ENCODE results near the gene CD300LD.
A peak's percentile ranks its signal among the peaks of the same experiment; 100 is the strongest.

Gene CD300LD

DNA sequence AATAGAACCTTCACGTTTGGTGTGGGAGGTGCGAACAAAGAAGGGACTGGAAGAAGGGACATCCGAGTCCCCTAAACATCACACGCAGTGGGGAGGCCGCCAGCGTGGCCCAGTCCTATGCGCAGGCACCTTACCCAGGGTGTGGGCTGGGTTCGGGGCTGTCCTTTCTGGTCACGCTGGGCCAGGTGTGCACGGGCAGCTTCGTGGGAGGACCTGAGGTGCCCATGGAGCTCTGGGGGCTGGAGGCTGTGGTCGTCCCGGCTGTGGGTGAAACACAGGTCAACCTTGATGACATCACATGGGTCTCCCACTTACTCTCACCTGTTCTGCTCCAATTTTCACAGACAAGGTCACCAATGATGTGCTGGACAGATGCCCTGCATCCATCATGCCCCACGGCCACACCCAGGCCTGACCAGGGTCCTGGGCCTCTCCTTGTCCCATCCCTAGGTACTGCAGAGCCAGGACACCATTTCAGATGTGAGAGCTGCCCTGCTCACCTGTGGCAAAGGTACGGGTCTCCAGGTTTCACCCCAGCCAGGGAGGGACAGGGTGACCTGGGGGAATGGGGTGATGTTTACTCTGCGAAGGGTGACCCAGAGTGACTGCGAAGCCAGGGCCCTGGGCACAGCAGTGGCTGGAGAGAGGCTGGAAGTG is 49.2 kb downstream of the CD300LD start:
- DNase-seq: no peak

DNA sequence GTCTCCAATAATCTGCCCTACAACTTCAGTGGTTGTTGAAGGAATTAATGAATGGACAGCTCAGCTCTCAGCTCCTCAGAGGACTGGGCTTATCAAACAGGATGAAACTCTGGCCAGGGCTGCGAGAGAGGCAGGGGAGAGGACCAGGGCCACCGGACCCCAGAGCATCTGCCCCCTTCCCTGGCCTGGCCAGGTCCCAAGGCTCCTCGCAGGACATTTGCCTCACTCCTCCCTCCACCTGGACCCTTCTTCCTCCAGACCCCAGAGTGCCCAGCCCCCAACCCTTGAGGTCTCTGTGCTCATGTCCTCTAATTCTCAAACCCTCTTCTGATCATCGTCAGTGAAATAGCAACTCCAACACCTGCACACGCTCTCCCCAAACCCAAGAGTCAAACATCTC is 49.9 kb downstream of the CD300LD start:
- DNase-seq: no peak

DNA sequence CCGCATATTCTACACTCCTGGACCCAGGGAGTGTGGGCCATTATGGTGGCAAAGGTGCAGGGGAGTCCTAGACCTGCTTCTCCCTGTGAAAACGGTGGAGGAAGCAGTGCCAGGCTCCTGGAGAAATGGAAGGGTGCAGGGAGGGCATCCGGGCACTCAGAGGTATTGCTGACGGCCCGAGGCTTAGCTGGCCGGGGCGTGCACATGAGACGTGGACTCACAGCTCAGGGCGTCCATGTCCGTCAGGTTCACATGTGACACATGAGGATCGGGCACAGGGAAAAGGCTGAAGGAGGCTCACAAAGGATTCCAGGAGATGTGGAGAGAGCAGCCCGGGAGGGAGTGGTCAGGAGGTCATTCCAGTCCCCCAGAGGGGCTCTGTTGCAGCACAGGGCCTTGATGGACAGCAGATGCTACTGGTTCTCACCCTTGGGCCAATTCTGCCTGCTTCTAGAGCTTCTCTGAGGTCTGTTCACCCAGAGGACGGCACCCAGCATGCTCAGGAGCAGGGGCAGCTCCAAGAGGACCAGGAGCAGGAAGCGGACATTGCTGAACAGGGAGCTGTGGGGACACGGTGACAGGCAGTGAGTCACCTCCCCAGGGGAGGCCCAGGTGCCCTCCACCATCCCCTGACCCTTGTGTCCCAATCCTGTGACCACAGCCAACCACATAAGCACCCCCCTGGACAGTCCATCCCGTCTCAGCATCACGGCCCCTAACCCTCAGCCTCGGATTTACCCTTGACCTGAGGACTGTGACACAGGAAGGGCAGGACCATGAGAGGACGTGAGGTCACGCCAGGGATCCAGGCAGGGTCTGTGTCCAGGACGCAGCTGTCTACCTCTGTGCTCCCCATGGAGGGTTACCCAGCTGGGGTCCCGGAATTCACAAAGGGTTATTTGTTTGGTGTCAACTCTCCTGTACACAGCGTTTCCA is 50.6 kb downstream of the CD300LD start:
- no peak for DNase-seq

DNA sequence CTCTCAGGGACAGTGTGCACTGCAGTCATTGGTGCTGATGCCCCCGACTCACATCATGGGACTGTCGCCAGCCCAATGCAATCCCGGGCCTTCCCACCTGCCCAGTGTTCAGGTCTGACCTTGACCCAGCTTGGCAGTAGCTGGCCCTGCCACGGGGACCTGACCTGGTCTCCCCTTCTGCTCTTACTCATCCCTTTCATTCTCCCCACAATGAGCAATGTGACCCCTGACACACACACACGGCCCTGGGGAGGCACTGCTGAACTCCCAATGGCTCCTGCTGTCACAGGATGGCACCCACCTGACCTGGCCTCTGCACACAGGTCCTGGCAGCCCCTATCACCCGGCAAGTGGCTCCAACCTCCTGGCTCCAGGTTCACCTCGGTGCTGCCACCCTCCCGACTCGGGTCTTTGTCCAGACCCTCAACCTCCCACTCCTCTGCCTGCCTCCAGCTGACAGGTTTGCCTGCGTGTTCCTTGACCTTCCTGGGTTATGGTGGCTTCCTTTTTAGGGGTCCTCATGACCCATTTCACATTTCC is 52.7 kb downstream of the CD300LD start:
- DNase-seq: no peak

DNA sequence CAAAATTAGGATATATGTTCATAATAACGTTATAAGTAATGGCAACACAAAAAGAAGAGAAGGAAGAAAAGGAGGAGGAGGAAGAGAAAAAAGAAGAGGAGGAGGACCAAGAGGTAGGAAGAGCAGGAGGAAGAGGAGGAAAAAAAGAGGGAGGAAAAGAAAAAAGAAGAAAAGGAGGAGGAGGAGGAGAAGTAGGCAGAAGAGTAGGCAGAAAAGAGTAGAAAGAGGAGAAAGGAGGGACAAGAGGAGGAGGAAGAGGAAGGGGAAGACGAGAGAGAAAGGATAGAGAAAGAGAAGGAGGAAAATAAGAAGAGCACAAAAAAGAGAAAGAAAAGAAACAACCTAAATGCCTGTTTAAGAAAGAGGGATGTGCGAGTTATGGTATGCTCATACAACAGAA is 55.2 kb downstream of the CD300LD start:
- no peak for DNase-seq

DNA sequence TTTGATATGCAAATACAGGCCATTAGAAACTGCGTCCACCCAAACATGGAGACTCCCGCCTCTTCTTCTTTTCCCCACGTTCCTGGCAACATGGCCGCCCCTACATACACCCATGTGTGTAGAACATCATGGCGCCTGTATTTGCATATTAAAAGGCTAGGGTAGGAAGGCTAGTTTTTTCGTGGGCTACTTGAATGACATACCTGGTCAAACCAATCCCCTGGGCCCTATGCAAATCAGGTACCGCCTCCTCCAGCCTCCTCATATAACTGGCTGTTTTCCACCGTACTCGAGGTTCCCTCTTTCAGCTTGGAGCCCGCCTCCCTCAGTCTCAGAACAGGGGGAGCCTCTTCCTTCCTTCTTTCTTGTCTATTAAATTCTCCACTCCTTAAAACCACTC is 60.0 kb downstream of the CD300LD start:
- peak; percentile 27 for DNase-seq

DNA sequence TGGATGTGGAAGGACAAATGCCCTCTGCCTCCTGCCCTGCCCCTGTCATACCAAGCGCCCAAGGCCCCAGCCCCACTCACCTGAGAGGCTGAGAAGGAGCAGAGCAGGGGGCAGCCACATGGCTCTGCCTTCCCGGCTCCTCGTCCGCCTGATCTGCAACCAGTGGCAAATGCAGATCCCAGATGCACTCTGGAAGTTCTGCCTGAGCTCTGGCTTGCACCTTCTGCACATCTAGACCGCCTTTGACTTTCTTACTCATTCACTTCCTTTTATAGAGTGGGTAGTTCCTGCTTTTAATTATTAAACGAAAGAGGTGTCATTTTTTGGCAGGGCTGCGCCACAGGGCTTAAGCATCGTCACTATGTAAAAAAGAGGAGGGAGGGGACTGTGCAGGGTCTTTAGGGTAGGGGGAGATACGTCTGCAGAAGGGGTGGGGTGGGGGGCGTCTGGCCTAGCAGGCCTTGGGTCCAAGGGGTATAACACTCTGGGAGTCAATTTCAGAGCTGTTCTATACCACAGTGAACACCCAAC is 60.8 kb downstream of the CD300LD start, which contains the start of gene CD300LB:
TSS of gene CD300LB (minus strand) at position 245 of the 531 bp plus-strand sequence. CDS start at position 120, 125 bp downstream.
- DNase-seq: no peak

DNA sequence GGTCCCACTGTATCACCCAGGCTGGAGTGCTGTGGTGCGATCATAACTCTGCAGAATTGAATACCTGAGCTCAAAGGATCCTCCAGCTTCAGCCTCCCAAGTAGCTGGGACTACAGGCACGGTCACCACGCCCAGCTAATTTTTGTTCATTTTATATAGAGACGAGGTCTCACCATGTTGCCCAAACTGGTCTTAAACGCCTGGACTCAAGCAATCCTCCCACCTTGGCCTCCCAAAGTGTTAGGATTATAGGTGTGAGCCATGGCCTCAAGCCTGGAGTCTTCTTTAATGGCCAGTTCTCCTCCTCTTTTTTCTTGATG is 61.3 kb downstream of the CD300LD start:
- DNase-seq: no peak

All from NCI-H82 (cell line).